ENCODE results near the gene ABHD10.

Gene ABHD10

DNA sequence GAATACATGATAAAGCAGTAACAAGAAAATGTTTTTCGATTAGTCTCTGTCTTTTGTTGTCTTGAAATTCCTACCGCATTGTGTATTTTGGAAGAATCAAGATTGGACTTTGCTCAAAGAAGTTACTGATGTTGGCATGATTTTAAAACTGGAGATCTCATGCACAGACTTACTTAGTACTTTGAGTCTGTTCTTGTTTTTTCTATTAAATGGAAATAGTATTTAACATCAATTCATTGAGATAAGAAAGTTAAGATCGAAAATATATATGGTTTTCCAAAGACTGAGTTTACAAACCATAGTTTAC lies 2.6 kb downstream of the ABHD10 start:
- H3K4me1 ChIP-seq (ENCODE audit: control insufficient read depth, insufficient read depth, low read depth, low read length): peaks cover 6% of the 10 kb centered on the region
- H3K23ac ChIP-seq (ENCODE audit: low read length in 2 of 2): no peak overlapping the region
- 72% methylated on average over 2 of the region's 3 CpGs for WGBS
- H3K18ac ChIP-seq (ENCODE audit: low read depth in 1 of 2, low read length in 2 of 2): no peak overlapping the region
- H3K4me3 ChIP-seq (ENCODE audit: insufficient read depth in 1 of 2, low read depth in 1 of 2, low read length in 2 of 2): peak overlapping the region in 1 of 2 experiments; percentile 9
- DNase-seq: no peak
- no peak overlapping the region for H4K91ac ChIP-seq (ENCODE audit: low read length)
- no peak overlapping the region for H2BK12ac ChIP-seq (ENCODE audit: low read length in 2 of 2)
- H3K9me3 ChIP-seq (ENCODE audit: control insufficient read depth, low read length): no peaks in the 10 kb centered on the region
- no peak overlapping the region for H3K4ac ChIP-seq (ENCODE audit: low read depth in 1 of 2, low read length in 2 of 2)
- H3K14ac ChIP-seq (ENCODE audit: low read length in 2 of 2): no peak overlapping the region
- H4K8ac ChIP-seq (ENCODE audit: low read length): no peak overlapping the region
- H3K27me3 ChIP-seq (ENCODE audit: control insufficient read depth in 1 of 2, insufficient read depth in 1 of 2, low read length in 2 of 2): no peaks in the 10 kb centered on the region
- H3K4me2 ChIP-seq (ENCODE audit: low read length, poor library complexity, severe bottlenecking): no peak overlapping the region
- peaks cover 8% of the 10 kb centered on the region for H3K79me1 ChIP-seq (replicated peaks; ENCODE audit: low read length, poor library complexity, severe bottlenecking)
- no peak overlapping the region for H2AFZ ChIP-seq (ENCODE audit: low read depth, low read length)
- H3K27ac ChIP-seq (ENCODE audit: low read length, poor library complexity, severe bottlenecking): no peak overlapping the region
- no peak overlapping the region for H2BK120ac ChIP-seq (ENCODE audit: low read depth, low read length)
- H3K9ac ChIP-seq (ENCODE audit: low read length): peak overlapping the region; percentile 28
- H2AK5ac ChIP-seq (ENCODE audit: low read length, severe bottlenecking): no peak overlapping the region
- H2BK15ac ChIP-seq (ENCODE audit: low read depth, poor library complexity, severe bottlenecking): no peak overlapping the region
- H2BK5ac ChIP-seq (ENCODE audit: low read depth, low read length, poor library complexity, severe bottlenecking): no peak overlapping the region
- peaks cover 2 to 4% of the 10 kb centered on the region in 2 experiments for H3K36me3 ChIP-seq (ENCODE audit: control insufficient read depth in 1 of 2, insufficient read depth in 2 of 2, low read depth in 1 of 2, low read length in 2 of 2)

DNA sequence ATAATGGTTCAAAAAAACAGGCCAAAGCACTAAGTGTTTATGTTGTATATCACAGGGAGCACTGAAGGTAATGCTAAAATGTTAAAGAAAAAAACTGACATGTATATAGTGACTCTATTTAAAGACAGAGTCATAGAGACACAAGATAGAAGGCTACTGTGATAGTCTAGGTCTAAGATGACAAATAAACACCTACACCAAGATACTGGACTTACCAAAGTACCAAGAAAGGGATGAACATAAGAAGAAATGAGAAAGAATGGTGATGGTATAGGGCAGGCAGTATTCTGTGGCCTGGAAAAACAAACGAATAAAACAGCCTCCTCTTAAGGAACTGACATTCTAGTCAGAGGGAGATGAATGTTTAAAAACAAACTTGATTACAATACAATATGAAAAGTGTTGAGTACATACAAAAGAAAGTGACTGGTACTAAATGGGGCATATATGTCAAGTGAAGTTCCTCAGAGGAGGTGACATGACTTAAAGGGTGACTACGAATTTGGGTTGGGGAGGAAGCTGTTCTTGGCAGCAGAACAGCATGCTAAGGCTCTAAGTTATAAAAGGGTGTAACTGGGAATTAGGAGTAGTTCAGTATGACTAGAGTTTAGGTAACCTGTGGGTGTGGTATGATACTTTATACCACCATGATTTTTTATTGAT lies 5.9 kb downstream of the ABHD10 start:
- H3K4me1 ChIP-seq (ENCODE audit: control insufficient read depth, insufficient read depth, low read depth, low read length): peaks cover 4% of the 10 kb centered on the region
- peaks cover 8% of the 10 kb centered on the region for H3K79me1 ChIP-seq (replicated peaks; ENCODE audit: low read length, poor library complexity, severe bottlenecking)
- H3K27me3 ChIP-seq (ENCODE audit: control insufficient read depth in 1 of 2, insufficient read depth in 1 of 2, low read length in 2 of 2): no peaks in the 10 kb centered on the region
- H3K18ac ChIP-seq (ENCODE audit: low read depth in 1 of 2, low read length in 2 of 2): no peak overlapping the region
- no peak overlapping the region for H3K27ac ChIP-seq (ENCODE audit: low read length, poor library complexity, severe bottlenecking)
- H2BK5ac ChIP-seq (ENCODE audit: low read depth, low read length, poor library complexity, severe bottlenecking): no peak overlapping the region
- H3K4me3 ChIP-seq (ENCODE audit: insufficient read depth in 1 of 2, low read depth in 1 of 2, low read length in 2 of 2): no peak overlapping the region
- WGBS: 93% methylated on average over 1 of the region's 2 CpGs
- H2BK12ac ChIP-seq (ENCODE audit: low read length in 2 of 2): no peak overlapping the region
- H3K4me2 ChIP-seq (ENCODE audit: low read length, poor library complexity, severe bottlenecking): no peak overlapping the region
- H3K14ac ChIP-seq (ENCODE audit: low read length in 2 of 2): no peak overlapping the region
- no peaks in the 10 kb centered on the region for H3K9me3 ChIP-seq (ENCODE audit: control insufficient read depth, low read length)
- H4K8ac ChIP-seq (ENCODE audit: low read length): no peak overlapping the region
- no peak overlapping the region for H2AFZ ChIP-seq (ENCODE audit: low read depth, low read length)
- H4K91ac ChIP-seq (ENCODE audit: low read length): no peak overlapping the region
- DNase-seq: no peak
- H2BK15ac ChIP-seq (ENCODE audit: low read depth, poor library complexity, severe bottlenecking): no peak overlapping the region
- H3K9ac ChIP-seq (ENCODE audit: low read length): no peak overlapping the region
- H2BK120ac ChIP-seq (ENCODE audit: low read depth, low read length): no peak overlapping the region
- H3K36me3 ChIP-seq (ENCODE audit: control insufficient read depth in 1 of 2, insufficient read depth in 2 of 2, low read depth in 1 of 2, low read length in 2 of 2): peaks cover 9 to 29% of the 10 kb centered on the region in 2 experiments
- H2AK5ac ChIP-seq (ENCODE audit: low read length, severe bottlenecking): no peak overlapping the region
- H3K23ac ChIP-seq (ENCODE audit: low read length in 2 of 2): no peak overlapping the region
- no peak overlapping the region for H3K4ac ChIP-seq (ENCODE audit: low read depth in 1 of 2, low read length in 2 of 2)

DNA sequence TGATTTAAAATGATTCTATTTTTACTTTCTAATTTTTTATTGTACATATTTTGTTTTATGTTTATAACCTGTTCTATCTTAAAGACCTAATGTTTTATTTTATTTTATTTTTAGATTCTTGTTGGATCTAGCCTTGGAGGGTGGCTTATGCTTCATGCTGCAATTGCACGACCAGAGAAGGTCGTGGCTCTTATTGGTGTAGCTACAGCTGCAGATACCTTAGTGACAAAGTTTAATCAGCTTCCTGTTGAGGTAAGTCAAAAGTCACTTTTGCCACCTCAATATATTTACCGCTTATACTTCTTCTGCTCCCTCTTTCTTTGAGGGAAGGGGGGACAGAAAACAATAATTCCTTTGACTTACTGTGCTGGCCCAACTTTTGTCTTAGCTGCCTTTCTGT lies 8.0 kb downstream of the ABHD10 start:
- H4K91ac ChIP-seq (ENCODE audit: low read length): no peak overlapping the region
- H4K8ac ChIP-seq (ENCODE audit: low read length): no peak overlapping the region
- WGBS: 79% methylated on average over 1 of the region's 3 CpGs
- peaks cover 4% of the 10 kb centered on the region for H3K79me1 ChIP-seq (replicated peaks; ENCODE audit: low read length, poor library complexity, severe bottlenecking)
- H2BK120ac ChIP-seq (ENCODE audit: low read depth, low read length): no peak overlapping the region
- no peak overlapping the region for H2BK5ac ChIP-seq (ENCODE audit: low read depth, low read length, poor library complexity, severe bottlenecking)
- H3K18ac ChIP-seq (ENCODE audit: low read depth in 1 of 2, low read length in 2 of 2): no peak overlapping the region
- no peak overlapping the region for H2BK15ac ChIP-seq (ENCODE audit: low read depth, poor library complexity, severe bottlenecking)
- no peak overlapping the region for H3K23ac ChIP-seq (ENCODE audit: low read length in 2 of 2)
- no peak overlapping the region for H3K14ac ChIP-seq (ENCODE audit: low read length in 2 of 2)
- no peaks in the 10 kb centered on the region for H3K9me3 ChIP-seq (ENCODE audit: control insufficient read depth, low read length)
- peaks cover 12 to 42% of the 10 kb centered on the region in 2 experiments for H3K36me3 ChIP-seq (ENCODE audit: control insufficient read depth in 1 of 2, insufficient read depth in 2 of 2, low read depth in 1 of 2, low read length in 2 of 2)
- no peak for DNase-seq
- H3K9ac ChIP-seq (ENCODE audit: low read length): no peak overlapping the region
- no peaks in the 10 kb centered on the region for H3K27me3 ChIP-seq (ENCODE audit: control insufficient read depth in 1 of 2, insufficient read depth in 1 of 2, low read length in 2 of 2)
- H3K27ac ChIP-seq (ENCODE audit: low read length, poor library complexity, severe bottlenecking): no peak overlapping the region
- H3K4ac ChIP-seq (ENCODE audit: low read depth in 1 of 2, low read length in 2 of 2): no peak overlapping the region
- no peaks in the 10 kb centered on the region for H3K4me1 ChIP-seq (ENCODE audit: control insufficient read depth, insufficient read depth, low read depth, low read length)
- no peak overlapping the region for H3K4me2 ChIP-seq (ENCODE audit: low read length, poor library complexity, severe bottlenecking)
- H2BK12ac ChIP-seq (ENCODE audit: low read length in 2 of 2): no peak overlapping the region
- no peak overlapping the region for H2AFZ ChIP-seq (ENCODE audit: low read depth, low read length)
- no peak overlapping the region for H2AK5ac ChIP-seq (ENCODE audit: low read length, severe bottlenecking)
- H3K4me3 ChIP-seq (ENCODE audit: insufficient read depth in 1 of 2, low read depth in 1 of 2, low read length in 2 of 2): no peak overlapping the region

DNA sequence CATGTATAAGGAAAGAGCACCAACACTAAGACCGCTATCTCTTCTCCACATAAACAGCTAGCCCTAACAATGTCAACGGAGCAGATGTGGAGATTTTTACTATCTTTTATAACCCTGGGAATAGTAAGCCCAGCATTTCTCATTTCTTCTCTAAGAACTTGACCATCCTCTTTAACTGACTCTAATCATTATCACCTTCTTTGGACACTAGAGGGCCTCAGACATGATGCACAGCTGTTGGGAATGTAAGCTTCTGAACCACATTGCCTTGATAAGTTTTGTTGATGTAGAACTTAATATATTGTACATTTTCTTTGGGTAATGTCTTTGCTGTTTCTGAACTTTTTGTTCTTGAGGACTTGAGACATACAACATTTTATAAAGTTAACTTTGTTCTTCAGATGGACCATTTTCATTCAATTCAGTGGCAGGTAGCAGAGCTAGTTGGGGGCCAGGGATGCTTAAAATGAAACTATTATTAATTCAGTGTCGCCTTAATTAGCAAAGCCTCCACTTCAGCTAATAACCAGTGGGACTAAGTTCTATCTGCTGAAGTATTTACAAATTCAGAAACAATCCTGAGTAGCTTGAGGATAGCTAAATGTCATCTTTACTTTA lies 10.3 kb downstream of the ABHD10 start:
- no peak overlapping the region for H2BK15ac ChIP-seq (ENCODE audit: low read depth, poor library complexity, severe bottlenecking)
- WGBS: 68% methylated on average over 2 of the region's 3 CpGs
- H3K4me2 ChIP-seq (ENCODE audit: low read length, poor library complexity, severe bottlenecking): no peak overlapping the region

More for the DNA sequence above, 10.3 kb downstream of the ABHD10 start:
- no peak overlapping the region for H3K4me3 ChIP-seq (ENCODE audit: insufficient read depth in 1 of 2, low read depth in 1 of 2, low read length in 2 of 2)
- no peak overlapping the region for H2BK12ac ChIP-seq (ENCODE audit: low read length in 2 of 2)
- H2AFZ ChIP-seq (ENCODE audit: low read depth, low read length): no peak overlapping the region
- H3K27ac ChIP-seq (ENCODE audit: low read length, poor library complexity, severe bottlenecking): no peak overlapping the region
- H3K27me3 ChIP-seq (ENCODE audit: control insufficient read depth in 1 of 2, insufficient read depth in 1 of 2, low read length in 2 of 2): no peaks in the 10 kb centered on the region
- H2BK120ac ChIP-seq (ENCODE audit: low read depth, low read length): no peak overlapping the region
- H3K36me3 ChIP-seq (ENCODE audit: control insufficient read depth in 1 of 2, insufficient read depth in 2 of 2, low read depth in 1 of 2, low read length in 2 of 2): peaks cover 12 to 51% of the 10 kb centered on the region in 2 experiments
- no peaks in the 10 kb centered on the region for H3K4me1 ChIP-seq (ENCODE audit: control insufficient read depth, insufficient read depth, low read depth, low read length)
- no peak overlapping the region for H3K18ac ChIP-seq (ENCODE audit: low read depth in 1 of 2, low read length in 2 of 2)
- H3K14ac ChIP-seq (ENCODE audit: low read length in 2 of 2): no peak overlapping the region
- no peak overlapping the region for H2AK5ac ChIP-seq (ENCODE audit: low read length, severe bottlenecking)
- H3K9me3 ChIP-seq (ENCODE audit: control insufficient read depth, low read length): no peaks in the 10 kb centered on the region
- H3K23ac ChIP-seq (ENCODE audit: low read length in 2 of 2): no peak overlapping the region
- DNase-seq: peak; percentile 78
- no peak overlapping the region for H4K91ac ChIP-seq (ENCODE audit: low read length)
- no peak overlapping the region for H3K9ac ChIP-seq (ENCODE audit: low read length)
- H2BK5ac ChIP-seq (ENCODE audit: low read depth, low read length, poor library complexity, severe bottlenecking): no peak overlapping the region
- H3K79me1 ChIP-seq (replicated peaks; ENCODE audit: low read length, poor library complexity, severe bottlenecking): peaks cover 3% of the 10 kb centered on the region
- no peak overlapping the region for H3K4ac ChIP-seq (ENCODE audit: low read depth in 1 of 2, low read length in 2 of 2)
- H4K8ac ChIP-seq (ENCODE audit: low read length): no peak overlapping the region

Measured in mesenchymal stem cell (in vitro differentiated cells and primary cell).